Measurements from ENCODE around the gene SEZ6. TPM values are rescaled to one million over a fixed set of nuclear protein-coding genes. Genes with fewer than 3 reads are reported as not detected.

Gene SEZ6
- total RNA-seq, 3 donors from 2014 or later = 0.31 to 1.0 TPM; not detected in 1

- TF ChIP-seq CTCF (IDR thresholded peaks at IDR 0.05) = no peak
- ATAC-seq (no peak), DNase-seq (no peak)
- H3K4me3 ChIP-seq = no peak overlapping the region
- no peaks in the 10 kb centered on the region for H3K4me1 ChIP-seq (ENCODE audit: low read depth)
- no peaks in the 10 kb centered on the region for H3K9me3 ChIP-seq
- intact Hi-C loops (cut with DNase I, micrococcal nuclease) = no loop called here
- H3K36me3 ChIP-seq (ENCODE audit: low read depth) = no peaks in the 10 kb centered on the region
Observed at GRCh38 chr17:29039764-29040598, 34.1 kb upstream of the SEZ6 start.

- no peak for TF ChIP-seq CTCF (IDR thresholded peaks at IDR 0.05)
- no peaks in the 10 kb centered on the region for H3K4me1 ChIP-seq (ENCODE audit: low read depth)
- no peaks in the 10 kb centered on the region for H3K36me3 ChIP-seq (ENCODE audit: low read depth)
- DNase-seq (no peak), ATAC-seq (no peak)
- peaks cover 11% of the 10 kb centered on the region for H3K9me3 ChIP-seq
- no peak overlapping the region for H3K4me3 ChIP-seq
- intact Hi-C loops (cut with DNase I, micrococcal nuclease) = no loop called here
Observed at GRCh38 chr17:29038085-29038795, 32.4 kb upstream of the SEZ6 start.

- Histone ChIP-seq H3K9me3 (peaks cover 11% of the 10 kb centered on the region), H3K4me3 (no peak overlapping the region), H3K36me3 (ENCODE audit: low read depth) (no peaks in the 10 kb centered on the region), H3K4me1 (ENCODE audit: low read depth) (no peaks in the 10 kb centered on the region)
- ATAC-seq = no peak
- no peak for TF ChIP-seq CTCF (IDR thresholded peaks at IDR 0.05)
- no peak for DNase-seq
- intact Hi-C loops (cut with DNase I, micrococcal nuclease) = no loop called here
Observed at GRCh38 chr17:29037739-29038084, 31.9 kb upstream of the SEZ6 start.

DNA sequence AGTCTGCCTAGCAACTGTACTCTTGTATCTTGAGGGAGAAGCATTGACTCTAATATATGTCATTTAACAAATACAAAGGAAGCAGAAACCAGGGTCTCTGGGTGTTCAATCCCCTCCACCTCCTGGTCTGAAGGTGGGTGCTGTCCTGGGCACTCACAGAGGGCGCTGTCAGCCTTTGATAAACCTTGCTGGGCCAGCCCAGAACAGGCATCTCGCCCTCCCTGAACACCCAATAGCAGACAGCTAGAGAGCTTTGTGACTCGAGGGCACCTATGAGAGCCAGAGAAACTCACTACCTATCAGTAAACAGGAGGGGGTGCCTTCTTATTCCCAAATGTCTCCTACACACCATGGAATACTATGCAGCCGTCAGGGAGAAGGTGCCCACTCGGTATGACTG is 30.8 kb upstream of the SEZ6 start:
- Histone ChIP-seq H3K4me1 (ENCODE audit: low read depth) (no peaks in the 10 kb centered on the region), H3K9me3 (peaks cover 11% of the 10 kb centered on the region), H3K36me3 (ENCODE audit: low read depth) (no peaks in the 10 kb centered on the region), H3K4me3 (no peak overlapping the region)
- no peak for DNase-seq
- no peak for TF ChIP-seq CTCF (IDR thresholded peaks at IDR 0.05)
- intact Hi-C loops (cut with DNase I, micrococcal nuclease) = no loop called here
- no peak for ATAC-seq

GRCh38 chr17:29034510-29034909 is 28.7 kb upstream of the SEZ6 start:
- ATAC-seq = no peak
- peaks cover 11% of the 10 kb centered on the region for H3K9me3 ChIP-seq
- intact Hi-C loops (cut with DNase I, micrococcal nuclease) = no loop called here
- no peaks in the 10 kb centered on the region for H3K4me1 ChIP-seq (ENCODE audit: low read depth)
- H3K4me3 ChIP-seq = no peak overlapping the region
- no peak for TF ChIP-seq CTCF (IDR thresholded peaks at IDR 0.05)
- no peaks in the 10 kb centered on the region for H3K36me3 ChIP-seq (ENCODE audit: low read depth)
- no peak for DNase-seq
